Fibroblast of mammary gland (primary cell): ENCODE results near the gene CDK18.

Source experiments
- DNase-seq: peaks from one replicate; pipeline ENCODE4 v3.0.0-alpha.2; 2010; ENCODE audit warnings: low read depth
- H3K4me3 ChIP-seq: 2 replicates; pipeline ENCODE4 v1.5.1; 2011; ENCODE audit warnings: low read depth, mild to moderate bottlenecking, low read length, moderate library complexity; ENCODE audit not compliant: control insufficient read depth
- CTCF ChIP-seq: conservative IDR thresholded peaks from 2 replicates; pipeline ENCODE4 v1.5.1; 2011; ENCODE audit warnings: low read depth, low read length, inconsistent platforms; ENCODE audit not compliant: control insufficient read depth, insufficient read depth

Gene CDK18

GRCh38 chr1:205512059-205513045, 7.9 kb downstream of the CDK18 start:
- no peak for DNase-seq
- H3K4me3 ChIP-seq, result no peak overlapping the region
- TF ChIP-seq CTCF, result no peak

GRCh38 chr1:205513774-205514173, 9.3 kb downstream of the CDK18 start:
- no peak for DNase-seq
- no peak for TF ChIP-seq CTCF
- H3K4me3 ChIP-seq, result no peak overlapping the region

GRCh38 chr1:205514211-205515142, 10.0 kb downstream of the CDK18 start:
- DNase-seq, result no peak
- no peak overlapping the region for H3K4me3 ChIP-seq
- TF ChIP-seq CTCF, result no peak

GRCh38 chr1:205515781-205516253, 11.3 kb downstream of the CDK18 start:
- no peak overlapping the region for H3K4me3 ChIP-seq
- TF ChIP-seq CTCF, result no peak
- peak; percentile 21 for DNase-seq

- H3K4me3 ChIP-seq, result no peak overlapping the region
- TF ChIP-seq CTCF, result no peak
- DNase-seq, result no peak
These were observed 11.9 kb downstream of the CDK18 start for GRCh38 chr1:205516362-205516761.

GRCh38 chr1:205517288-205517687, 12.8 kb downstream of the CDK18 start:
- no peak for TF ChIP-seq CTCF
- H3K4me3 ChIP-seq, result no peak overlapping the region
- DNase-seq, result no peak
